ENCODE results near the gene PCDHGA10. TPM values are rescaled to one million over a fixed set of nuclear protein-coding genes. Genes with fewer than 3 reads are reported as not detected.
"Not testable (repeated sequence)": the region's sequence is repeated elsewhere in the genome, so short reads cannot be mapped to it uniquely, and the experiment has no call there.

Gene PCDHGA10
- total RNA-seq, 2 donors from 2014 or later, result 5.3 to 5.4 TPM

DNA sequence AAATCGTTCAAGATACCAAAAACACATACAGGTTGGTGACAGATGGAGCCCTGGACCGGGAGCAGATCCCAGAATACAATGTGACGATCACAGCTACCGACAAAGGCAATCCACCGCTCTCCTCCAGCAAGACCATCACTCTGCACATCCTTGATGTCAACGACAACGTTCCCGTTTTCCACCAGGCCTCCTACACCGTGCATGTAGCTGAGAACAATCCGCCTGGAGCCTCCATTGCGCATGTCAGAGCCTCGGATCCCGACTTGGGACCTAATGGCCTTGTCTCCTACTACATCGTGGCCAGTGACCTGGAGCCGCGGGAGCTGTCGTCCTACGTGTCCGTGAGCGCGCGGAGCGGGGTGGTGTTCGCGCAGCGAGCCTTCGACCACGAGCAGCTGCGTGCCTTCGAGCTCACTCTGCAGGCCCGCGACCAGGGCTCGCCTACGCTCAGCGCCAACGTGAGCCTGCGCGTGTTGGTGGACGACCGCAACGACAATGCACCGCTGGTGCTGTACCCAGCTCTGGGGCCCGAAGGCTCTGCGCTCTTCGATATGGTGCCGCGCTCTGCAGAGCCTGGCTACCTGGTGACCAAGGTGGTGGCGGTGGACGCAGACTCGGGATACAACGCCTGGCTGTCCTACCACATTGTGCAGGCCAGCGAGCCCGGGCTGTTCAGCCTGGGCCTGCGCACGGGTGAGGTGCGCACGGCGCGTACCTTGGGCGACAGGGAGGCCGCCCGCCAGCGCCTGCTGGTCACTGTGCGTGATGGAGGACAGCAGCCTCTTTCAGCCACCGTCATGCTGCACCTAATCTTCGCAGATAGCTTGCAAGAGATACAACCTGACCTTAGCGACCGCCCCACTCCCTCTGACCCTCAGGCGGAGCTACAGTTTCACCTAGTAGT, 41.0 kb upstream of the PCDHGA10 start:
- DNase-seq (no peak), ATAC-seq (no peak)
- H3K27me3 ChIP-seq, result no peaks in the 10 kb centered on the region
- H3K4me3 ChIP-seq, result no peak overlapping the region
- H3K27ac ChIP-seq, result no peak overlapping the region
- WGBS, 2 donors, result 19 to 30% methylated on average over 28 to 68 of the region's 69 CpGs
- TF ChIP-seq POLR2A (IDR thresholded peaks at IDR 0.05), result no peak
- TF ChIP-seq, protein P1, sequence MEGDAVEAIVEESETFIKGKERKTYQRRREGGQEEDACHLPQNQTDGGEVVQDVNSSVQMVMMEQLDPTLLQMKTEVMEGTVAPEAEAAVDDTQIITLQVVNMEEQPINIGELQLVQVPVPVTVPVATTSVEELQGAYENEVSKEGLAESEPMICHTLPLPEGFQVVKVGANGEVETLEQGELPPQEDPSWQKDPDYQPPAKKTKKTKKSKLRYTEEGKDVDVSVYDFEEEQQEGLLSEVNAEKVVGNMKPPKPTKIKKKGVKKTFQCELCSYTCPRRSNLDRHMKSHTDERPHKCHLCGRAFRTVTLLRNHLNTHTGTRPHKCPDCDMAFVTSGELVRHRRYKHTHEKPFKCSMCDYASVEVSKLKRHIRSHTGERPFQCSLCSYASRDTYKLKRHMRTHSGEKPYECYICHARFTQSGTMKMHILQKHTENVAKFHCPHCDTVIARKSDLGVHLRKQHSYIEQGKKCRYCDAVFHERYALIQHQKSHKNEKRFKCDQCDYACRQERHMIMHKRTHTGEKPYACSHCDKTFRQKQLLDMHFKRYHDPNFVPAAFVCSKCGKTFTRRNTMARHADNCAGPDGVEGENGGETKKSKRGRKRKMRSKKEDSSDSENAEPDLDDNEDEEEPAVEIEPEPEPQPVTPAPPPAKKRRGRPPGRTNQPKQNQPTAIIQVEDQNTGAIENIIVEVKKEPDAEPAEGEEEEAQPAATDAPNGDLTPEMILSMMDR (IDR thresholded peaks at IDR 0.05), result no peak
- no peaks in the 10 kb centered on the region for H3K36me3 ChIP-seq (replicated peaks in 1 of 2; ENCODE audit: insufficient read depth in 1 of 2, low read depth in 2 of 2)
- H3K4me1 ChIP-seq, result no peaks in the 10 kb centered on the region
- intact Hi-C loops (cut with DNase I), result no loop called here
- peaks cover 0 to 70% (median 15%) of the 10 kb centered on the region in 3 donors for H3K9me3 ChIP-seq

DNA sequence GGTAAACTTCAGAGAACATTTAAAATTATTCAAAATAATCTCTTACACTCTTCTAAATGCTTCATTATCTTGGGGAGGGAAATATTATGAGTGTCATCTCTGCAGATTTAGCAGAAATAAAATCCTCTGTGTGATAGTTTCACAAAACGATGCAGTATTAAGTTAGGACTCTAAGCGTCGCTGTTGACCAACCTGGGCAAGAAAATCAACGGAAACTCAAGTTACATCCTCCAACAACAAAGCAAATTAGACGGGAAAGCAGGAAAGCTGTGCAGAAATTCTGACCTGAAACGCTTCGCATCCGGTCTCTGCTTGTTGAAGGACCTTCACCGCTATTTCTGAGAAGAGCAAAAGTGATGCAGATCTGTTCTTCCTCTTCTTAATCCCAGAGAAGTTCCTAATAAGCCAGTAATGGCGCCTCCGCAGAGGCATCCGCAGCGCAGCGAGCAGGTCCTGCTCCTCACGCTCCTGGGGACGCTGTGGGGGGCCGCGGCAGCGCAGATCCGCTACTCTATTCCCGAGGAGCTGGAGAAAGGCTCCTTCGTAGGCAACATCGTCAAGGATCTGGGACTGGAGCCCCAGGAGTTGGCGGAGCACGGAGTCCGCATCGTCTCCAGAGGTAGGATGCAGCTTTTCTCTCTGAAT, 39.0 kb upstream of the PCDHGA10 start, which contains the start of gene PCDHGA6:
Gene PCDHGA6, plus strand, starts transcription at position 219 of the 645 bp plus-strand sequence. Its CDS starts 193 bp downstream, at position 412.
- H3K4me3 ChIP-seq, result no peak within 1 kb of the TSS
- H3K27me3 ChIP-seq, result no peaks in the 10 kb centered on the region
- H3K36me3 ChIP-seq (replicated peaks in 1 of 2; ENCODE audit: insufficient read depth in 1 of 2, low read depth in 2 of 2), result no peaks in the 10 kb centered on the region
- TF ChIP-seq, protein P1 (IDR thresholded peaks at IDR 0.05), result peak in 4 of 7 experiments; percentile 19 to 36 (median 29)
- TF ChIP-seq POLR2A (IDR thresholded peaks at IDR 0.05), result no peak
- H3K27ac ChIP-seq, result no peak within 1 kb of the TSS
- H3K9me3 ChIP-seq, result peaks cover 0 to 81% (median 15%) of the 10 kb centered on the region in 3 donors
- intact Hi-C loops (cut with DNase I), result no loop called here
- DNase-seq (no peak), ATAC-seq (no peak)
- 12 to 27% methylated on average over 17 to 27 of the region's 27 CpGs for WGBS, 2 donors
- H3K4me1 ChIP-seq, result no peaks in the 10 kb centered on the region

DNA sequence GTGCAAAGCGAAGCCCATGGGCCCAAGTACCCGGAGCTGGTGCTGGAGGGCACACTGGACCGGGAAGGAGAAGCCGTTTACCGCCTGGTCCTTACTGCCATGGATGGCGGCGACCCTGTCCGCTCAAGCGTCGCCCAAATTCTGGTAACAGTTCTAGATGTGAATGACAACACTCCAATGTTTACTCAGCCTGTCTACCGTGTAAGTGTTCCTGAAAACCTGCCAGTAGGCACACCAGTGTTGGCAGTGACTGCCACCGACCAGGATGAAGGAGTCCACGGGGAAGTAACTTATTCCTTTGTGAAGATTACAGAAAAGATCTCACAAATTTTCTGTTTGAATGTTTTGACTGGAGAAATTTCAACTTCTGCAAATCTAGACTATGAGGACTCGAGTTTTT, 38.2 kb upstream of the PCDHGA10 start:
- peaks cover 0 to 78% (median 15%) of the 10 kb centered on the region in 3 donors for H3K9me3 ChIP-seq
- H3K36me3 ChIP-seq (replicated peaks in 1 of 2; ENCODE audit: insufficient read depth in 1 of 2, low read depth in 2 of 2), result no peaks in the 10 kb centered on the region
- H3K27me3 ChIP-seq, result no peaks in the 10 kb centered on the region
- TF ChIP-seq, protein P1 (IDR thresholded peaks at IDR 0.05), result no peak
- no peak for TF ChIP-seq POLR2A (IDR thresholded peaks at IDR 0.05)
- no peak for DNase-seq
- no peak overlapping the region for H3K27ac ChIP-seq
- ATAC-seq, result no peak
- 49 to 66% methylated on average over 14 of the region's 14 CpGs for WGBS, 2 donors
- no peaks in the 10 kb centered on the region for H3K4me1 ChIP-seq
- no peak overlapping the region for H3K4me3 ChIP-seq
- intact Hi-C loops (cut with DNase I), result no loop called here

DNA sequence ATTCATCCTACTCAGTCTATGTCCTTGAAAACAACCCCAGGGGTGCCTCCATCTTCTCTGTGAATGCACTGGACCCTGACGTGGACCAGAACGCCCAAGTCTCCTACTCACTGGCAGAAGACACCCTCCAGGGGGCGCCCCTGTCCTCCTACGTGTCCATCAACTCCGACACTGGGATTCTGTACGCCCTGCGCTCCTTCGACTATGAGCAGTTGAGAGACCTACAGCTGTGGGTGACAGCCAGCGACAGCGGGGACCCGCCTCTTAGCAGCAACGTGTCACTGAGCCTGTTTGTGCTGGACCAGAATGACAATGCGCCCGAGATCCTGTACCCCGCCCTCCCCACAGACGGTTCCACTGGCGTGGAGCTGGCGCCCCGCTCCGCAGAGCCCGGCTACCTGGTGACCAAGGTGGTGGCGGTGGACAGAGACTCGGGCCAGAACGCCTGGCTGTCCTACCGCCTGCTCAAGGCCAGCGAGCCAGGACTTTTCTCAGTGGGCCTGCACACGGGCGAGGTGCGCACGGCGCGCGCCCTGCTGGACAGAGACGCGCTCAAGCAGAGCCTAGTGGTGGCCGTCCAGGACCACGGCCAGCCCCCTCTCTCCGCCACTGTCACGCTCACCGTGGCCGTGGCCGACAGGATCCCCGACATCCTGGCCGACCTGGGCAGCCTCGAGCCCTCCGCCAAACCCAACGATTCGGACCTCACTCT, 37.2 kb upstream of the PCDHGA10 start:
- H3K27me3 ChIP-seq; DNase-seq; H3K36me3 ChIP-seq (replicated peaks in 1 of 2; ENCODE audit: insufficient read depth in 1 of 2, low read depth in 2 of 2); ATAC-seq; H3K4me1 ChIP-seq; H3K27ac ChIP-seq; intact Hi-C loops (cut with DNase I); H3K4me3 ChIP-seq: not testable (repeated sequence)
- peaks cover 0 to 68% (median 11%) of the 10 kb centered on the region in 3 donors for H3K9me3 ChIP-seq
- 38 to 39% methylated on average over 11 to 44 of the region's 48 CpGs for WGBS, 2 donors
